GM23338 (cell line): ENCODE results near the gene ESPNL. TPM values are rescaled to one million over a fixed set of nuclear protein-coding genes. Genes with fewer than 3 reads are reported as not detected.
A peak's percentile ranks its signal among the peaks of the same experiment; 100 is the strongest.

ENCODE experiments used
- ATAC-seq: fragments of 200-7000 bp; cut with Tn5 transposase; 3 replicates; pipeline ENCODE4 v1.9.1; 2020
- DNase-seq: peaks from one replicate; pipeline ENCODE4 v3.0.0-alpha.2; 2015; ENCODE audit warnings: low spot score
- H2AFZ ChIP-seq: fragments of 200-600 bp; sonication (generic); 2 replicates; pipeline ENCODE4 v1.8.0; 2016; ENCODE audit warnings: antibody characterized with exemption, mild to moderate bottlenecking, moderate library complexity
- H3F3A ChIP-seq: fragments of 200-600 bp; sonication (generic); replicated peaks from 2 replicates; pipeline ENCODE4 v1.8.0; 2017; ENCODE audit warnings: antibody characterized with exemption, mixed run types, low read depth
- H3K27ac ChIP-seq: fragments of 200-600 bp; sonication (generic); 2 replicates; pipeline ENCODE4 v1.6.1; 2016; ENCODE audit warnings: low read depth
- H3K27me3 ChIP-seq: fragments of 200-600 bp; sonication (generic); 2 replicates; pipeline ENCODE4 v1.8.0; 2016; ENCODE audit warnings: mild to moderate bottlenecking, mixed run types, moderate library complexity; ENCODE audit not compliant: insufficient read depth
- H3K36me3 ChIP-seq: fragments of 200-600 bp; sonication (generic); 2 replicates; pipeline ENCODE4 v1.8.0; 2016; ENCODE audit warnings: mild to moderate bottlenecking; ENCODE audit not compliant: insufficient read depth
- H3K4me1 ChIP-seq: fragments of 200-600 bp; sonication (generic); 2 replicates; pipeline ENCODE4 v1.8.0; 2016; ENCODE audit warnings: mild to moderate bottlenecking, moderate library complexity; ENCODE audit not compliant: insufficient read depth
- H3K4me2 ChIP-seq: fragments of 200-600 bp; sonication (generic); 2 replicates; pipeline ENCODE4 v1.7.1; 2017; ENCODE audit warnings: mixed run types
- H3K4me3 ChIP-seq: fragments of 200-600 bp; sonication (generic); 2 replicates; pipeline ENCODE4 v1.6.1; 2016; ENCODE audit warnings: mixed run types
- H3K79me2 ChIP-seq: fragments of 200-600 bp; sonication (generic); replicated peaks from 2 replicates; pipeline ENCODE4 v1.8.0; 2017; ENCODE audit warnings: mild to moderate bottlenecking; ENCODE audit not compliant: insufficient read depth
- H3K9me2 ChIP-seq: fragments of 200-600 bp; sonication (generic); 2 replicates; pipeline ENCODE4 v1.8.0; 2017; ENCODE audit not compliant: insufficient read depth
- H4K20me1 ChIP-seq: fragments of 200-600 bp; sonication (generic); replicated peaks from 2 replicates; pipeline ENCODE4 v1.8.0; 2017; ENCODE audit warnings: mild to moderate bottlenecking; ENCODE audit not compliant: insufficient read depth
- H3K27ac Mint-ChIP-seq: 2 replicates; pipeline ENCODE4 v1.8.0; 2020; ENCODE audit warnings: inconsistent platforms, mild to moderate bottlenecking, moderate library complexity, mixed read lengths
- H3K27me3 Mint-ChIP-seq: 3 replicates; pipeline ENCODE4 v1.8.0; 2022; ENCODE audit warnings: low read depth, mild to moderate bottlenecking, moderate library complexity, mixed read lengths, inconsistent platforms; ENCODE audit not compliant: insufficient read depth, poor library complexity
- H3K36me3 Mint-ChIP-seq: 3 replicates; pipeline ENCODE4 v1.8.0; 2021; ENCODE audit warnings: low read depth, mild to moderate bottlenecking, inconsistent platforms, moderate library complexity, mixed read lengths
- H3K4me1 Mint-ChIP-seq: 3 replicates; pipeline ENCODE4 v1.8.0; 2020; ENCODE audit warnings: mild to moderate bottlenecking, inconsistent platforms, mixed read lengths
- H3K4me3 Mint-ChIP-seq: 3 replicates; pipeline ENCODE4 v1.8.0; 2021; ENCODE audit warnings: moderate library complexity, mild to moderate bottlenecking, inconsistent platforms, mixed read lengths
- H3K9me3 Mint-ChIP-seq: 3 replicates; pipeline ENCODE4 v1.8.0; 2020; ENCODE audit warnings: moderate library complexity, mild to moderate bottlenecking, inconsistent platforms, mixed read lengths
- CREB1 ChIP-seq: fragments of 250-450 bp; sonication (Bioruptor Pico); IDR thresholded peaks from 2 replicates; pipeline ENCODE4 v1.5.0; 2020; ENCODE audit warnings: low read depth, mild to moderate bottlenecking, moderate library complexity
- EZH2 ChIP-seq: fragments of 200-600 bp; sonication (generic); IDR thresholded peaks from one replicate; pipeline ENCODE4 v1.8.0; 2017; ENCODE audit warnings: antibody characterized with exemption, mild to moderate bottlenecking, low read depth; ENCODE audit not compliant: unreplicated experiment
- EZH2phosphoT487 ChIP-seq: fragments of 200-600 bp; sonication (generic); IDR thresholded peaks from one replicate; pipeline ENCODE4 v1.8.1; 2018; ENCODE audit warnings: antibody characterized with exemption; ENCODE audit not compliant: unreplicated experiment
- JUNB ChIP-seq: IDR thresholded peaks from one replicate; pipeline ENCODE4 v1.6.1; 2016; ENCODE audit warnings: antibody characterized with exemption; ENCODE audit not compliant: unreplicated experiment
- NANOG ChIP-seq: IDR thresholded peaks from 2 replicates; pipeline ENCODE4 v1.6.1; 2016; ENCODE audit warnings: antibody characterized with exemption, borderline replicate concordance
- POLR2AphosphoS5 ChIP-seq: IDR thresholded peaks from 2 replicates; pipeline ENCODE4 v1.6.1; 2016; ENCODE audit warnings: antibody characterized with exemption, low read depth
- STAT1 ChIP-seq: IDR thresholded peaks from one replicate; pipeline ENCODE4 v1.6.1; 2016; ENCODE audit warnings: antibody characterized with exemption; ENCODE audit not compliant: unreplicated experiment
- ZNF114 ChIP-seq: fragments of 250-450 bp; sonication (Bioruptor Pico); IDR thresholded peaks from 2 replicates; pipeline ENCODE4 v1.5.0; 2020; ENCODE audit warnings: mild to moderate bottlenecking, moderate library complexity
- ZNF331 ChIP-seq: fragments of 250-450 bp; sonication (Bioruptor Pico); IDR thresholded peaks from 2 replicates; pipeline ENCODE4 v1.5.0; 2020; ENCODE audit warnings: low read depth, mild to moderate bottlenecking, moderate library complexity
- polyA plus RNA-seq: library from polyadenylated mRNA; unstranded; fragments of >200 nt; fragmentation: Nextera tagmentation; extraction: Ambion mirVana; gene quantifications from 2 replicates; pipeline ENCODE4 v1.2.1, GENCODE V29; 2016
- total RNA-seq: library from RNA; depleted of rRNA; stranded (reverse); fragments of >200 nt; shearing (Covaris generic); gene quantifications from 2 replicates; pipeline ENCODE4 v1.2.3, GENCODE V29; 2014
- TF ChIP-seq, protein P1 (sequence below): fragments of 250-450 bp; sonication (Bioruptor Pico); IDR thresholded peaks from 2 replicates; pipeline ENCODE4 v1.5.0; 2020; ENCODE audit warnings: mild to moderate bottlenecking, moderate library complexity
- TF ChIP-seq, protein P2 (sequence below): IDR thresholded peaks from 2 replicates; pipeline ENCODE4 v1.6.1; 2016; ENCODE audit warnings: antibody characterized with exemption
- TF ChIP-seq, protein P3 (sequence below), 2 experiments: fragments of 200-600 bp in 1 of 2; sonication (generic) in 1 of 2; conservative IDR thresholded peaks; 2 replicates each; pipeline versions ENCODE4 v1.5.1 to v1.6.1; 2016 to 2017; ENCODE audit warnings: antibody characterized with exemption in 2 of 2, low read depth in 2 of 2, mild to moderate bottlenecking in 2 of 2, moderate library complexity in 1 of 2
- TF ChIP-seq, protein P4 (sequence below): IDR thresholded peaks from one replicate; pipeline ENCODE4 v1.6.1; 2018; ENCODE audit warnings: antibody characterized with exemption; ENCODE audit not compliant: unreplicated experiment

ESPNL gene
- total and polyA plus RNA-seq, 2 experiments from 2014 or later, result 0.44 to 3.1 TPM

DNA sequence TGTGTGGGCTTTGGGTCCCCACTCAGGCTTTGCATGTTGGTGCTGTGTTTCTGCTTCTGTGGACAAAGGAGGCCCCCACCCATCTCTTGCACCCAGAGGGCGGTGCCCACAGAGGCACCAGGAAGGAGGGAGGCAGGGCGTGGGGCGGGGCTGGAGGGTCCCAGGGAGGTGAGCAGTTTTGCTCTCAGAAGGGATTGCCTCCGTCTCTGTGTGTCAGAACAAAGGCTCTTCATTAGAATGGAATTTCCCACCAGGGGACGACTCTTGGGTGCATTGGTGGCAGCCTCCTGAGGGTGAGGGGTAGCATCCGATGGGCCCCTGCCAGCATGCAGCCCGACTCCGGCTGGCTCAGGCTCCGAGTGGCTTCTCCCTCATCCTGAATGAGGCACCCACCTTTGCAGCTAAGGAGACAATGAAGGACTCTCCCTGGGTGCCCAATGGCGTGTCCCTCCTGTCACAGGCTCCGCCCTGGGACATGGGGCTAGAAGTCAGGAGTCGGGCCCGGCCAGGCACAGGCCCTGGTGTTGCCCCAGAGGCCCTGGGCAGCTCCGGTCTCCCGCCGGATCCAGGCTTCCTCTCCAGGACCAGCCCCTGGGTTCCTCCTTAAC is 51.6 kb downstream of the ESPNL start:
- no peaks in the 10 kb centered on the region for H3K36me3 ChIP-seq
- H2AFZ ChIP-seq, result peak overlapping the region; percentile 85
- DNase-seq (peak; percentile 53), ATAC-seq (peak; percentile 71)
- H3K79me2 ChIP-seq, result no peaks in the 10 kb centered on the region
- peaks cover 2% of the 10 kb centered on the region; the same call in 1 of the 2 replicates for H3K27me3 ChIP-seq
- H3K4me2 ChIP-seq, result no peak overlapping the region
- H3K27ac ChIP-seq, result no peak overlapping the region
- peaks cover 8% of the 10 kb centered on the region for H3K4me1 Mint-ChIP-seq
- no peaks in the 10 kb centered on the region; the same call in 1 of the 2 replicates for H3K4me1 ChIP-seq
- H3K9me2 ChIP-seq, result no peaks in the 10 kb centered on the region
- no peaks in the 10 kb centered on the region for H3F3A ChIP-seq
- no peak overlapping the region for H3K27ac Mint-ChIP-seq
- no peak overlapping the region for H3K4me3 ChIP-seq
- H3K27me3 Mint-ChIP-seq, result peaks cover 8% of the 10 kb centered on the region
- TF ChIP-seq ZNF114 (CRISPR knock-in tag), result no peak
- TF ChIP-seq, protein P1, sequence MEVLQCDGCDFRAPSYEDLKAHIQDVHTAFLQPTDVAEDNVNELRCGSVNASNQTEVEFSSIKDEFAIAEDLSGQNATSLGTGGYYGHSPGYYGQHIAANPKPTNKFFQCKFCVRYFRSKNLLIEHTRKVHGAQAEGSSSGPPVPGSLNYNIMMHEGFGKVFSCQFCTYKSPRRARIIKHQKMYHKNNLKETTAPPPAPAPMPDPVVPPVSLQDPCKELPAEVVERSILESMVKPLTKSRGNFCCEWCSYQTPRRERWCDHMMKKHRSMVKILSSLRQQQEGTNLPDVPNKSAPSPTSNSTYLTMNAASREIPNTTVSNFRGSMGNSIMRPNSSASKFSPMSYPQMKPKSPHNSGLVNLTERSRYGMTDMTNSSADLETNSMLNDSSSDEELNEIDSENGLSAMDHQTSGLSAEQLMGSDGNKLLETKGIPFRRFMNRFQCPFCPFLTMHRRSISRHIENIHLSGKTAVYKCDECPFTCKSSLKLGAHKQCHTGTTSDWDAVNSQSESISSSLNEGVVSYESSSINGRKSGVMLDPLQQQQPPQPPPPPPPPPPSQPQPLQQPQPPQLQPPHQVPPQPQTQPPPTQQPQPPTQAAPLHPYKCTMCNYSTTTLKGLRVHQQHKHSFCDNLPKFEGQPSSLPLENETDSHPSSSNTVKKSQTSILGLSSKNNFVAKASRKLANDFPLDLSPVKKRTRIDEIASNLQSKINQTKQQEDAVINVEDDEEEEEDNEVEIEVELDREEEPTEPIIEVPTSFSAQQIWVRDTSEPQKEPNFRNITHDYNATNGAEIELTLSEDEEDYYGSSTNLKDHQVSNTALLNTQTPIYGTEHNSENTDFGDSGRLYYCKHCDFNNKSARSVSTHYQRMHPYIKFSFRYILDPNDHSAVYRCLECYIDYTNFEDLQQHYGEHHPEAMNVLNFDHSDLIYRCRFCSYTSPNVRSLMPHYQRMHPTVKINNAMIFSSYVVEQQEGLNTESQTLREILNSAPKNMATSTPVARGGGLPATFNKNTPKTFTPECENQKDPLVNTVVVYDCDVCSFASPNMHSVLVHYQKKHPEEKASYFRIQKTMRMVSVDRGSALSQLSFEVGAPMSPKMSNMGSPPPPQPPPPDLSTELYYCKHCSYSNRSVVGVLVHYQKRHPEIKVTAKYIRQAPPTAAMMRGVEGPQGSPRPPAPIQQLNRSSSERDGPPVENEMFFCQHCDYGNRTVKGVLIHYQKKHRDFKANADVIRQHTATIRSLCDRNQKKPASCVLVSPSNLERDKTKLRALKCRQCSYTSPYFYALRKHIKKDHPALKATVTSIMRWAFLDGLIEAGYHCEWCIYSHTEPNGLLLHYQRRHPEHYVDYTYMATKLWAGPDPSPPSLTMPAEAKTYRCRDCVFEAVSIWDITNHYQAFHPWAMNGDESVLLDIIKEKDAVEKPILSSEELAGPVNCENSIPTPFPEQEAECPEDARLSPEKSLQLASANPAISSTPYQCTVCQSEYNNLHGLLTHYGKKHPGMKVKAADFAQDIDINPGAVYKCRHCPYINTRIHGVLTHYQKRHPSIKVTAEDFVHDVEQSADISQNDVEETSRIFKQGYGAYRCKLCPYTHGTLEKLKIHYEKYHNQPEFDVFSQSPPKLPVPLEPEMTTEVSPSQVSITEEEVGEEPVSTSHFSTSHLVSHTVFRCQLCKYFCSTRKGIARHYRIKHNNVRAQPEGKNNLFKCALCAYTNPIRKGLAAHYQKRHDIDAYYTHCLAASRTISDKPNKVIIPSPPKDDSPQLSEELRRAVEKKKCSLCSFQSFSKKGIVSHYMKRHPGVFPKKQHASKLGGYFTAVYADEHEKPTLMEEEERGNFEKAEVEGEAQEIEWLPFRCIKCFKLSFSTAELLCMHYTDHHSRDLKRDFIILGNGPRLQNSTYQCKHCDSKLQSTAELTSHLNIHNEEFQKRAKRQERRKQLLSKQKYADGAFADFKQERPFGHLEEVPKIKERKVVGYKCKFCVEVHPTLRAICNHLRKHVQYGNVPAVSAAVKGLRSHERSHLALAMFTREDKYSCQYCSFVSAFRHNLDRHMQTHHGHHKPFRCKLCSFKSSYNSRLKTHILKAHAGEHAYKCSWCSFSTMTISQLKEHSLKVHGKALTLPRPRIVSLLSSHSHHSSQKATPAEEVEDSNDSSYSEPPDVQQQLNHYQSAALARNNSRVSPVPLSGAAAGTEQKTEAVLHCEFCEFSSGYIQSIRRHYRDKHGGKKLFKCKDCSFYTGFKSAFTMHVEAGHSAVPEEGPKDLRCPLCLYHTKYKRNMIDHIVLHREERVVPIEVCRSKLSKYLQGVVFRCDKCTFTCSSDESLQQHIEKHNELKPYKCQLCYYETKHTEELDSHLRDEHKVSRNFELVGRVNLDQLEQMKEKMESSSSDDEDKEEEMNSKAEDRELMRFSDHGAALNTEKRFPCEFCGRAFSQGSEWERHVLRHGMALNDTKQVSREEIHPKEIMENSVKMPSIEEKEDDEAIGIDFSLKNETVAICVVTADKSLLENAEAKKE (CRISPR knock-in tag), result no peak
- TF ChIP-seq, protein P2, sequence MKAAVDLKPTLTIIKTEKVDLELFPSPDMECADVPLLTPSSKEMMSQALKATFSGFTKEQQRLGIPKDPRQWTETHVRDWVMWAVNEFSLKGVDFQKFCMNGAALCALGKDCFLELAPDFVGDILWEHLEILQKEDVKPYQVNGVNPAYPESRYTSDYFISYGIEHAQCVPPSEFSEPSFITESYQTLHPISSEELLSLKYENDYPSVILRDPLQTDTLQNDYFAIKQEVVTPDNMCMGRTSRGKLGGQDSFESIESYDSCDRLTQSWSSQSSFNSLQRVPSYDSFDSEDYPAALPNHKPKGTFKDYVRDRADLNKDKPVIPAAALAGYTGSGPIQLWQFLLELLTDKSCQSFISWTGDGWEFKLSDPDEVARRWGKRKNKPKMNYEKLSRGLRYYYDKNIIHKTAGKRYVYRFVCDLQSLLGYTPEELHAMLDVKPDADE, result no peak
- no peak for TF ChIP-seq EZH2
- TF ChIP-seq ZNF331 (CRISPR knock-in tag), result no peak
- TF ChIP-seq POLR2AphosphoS5, result no peak
- no peak for TF ChIP-seq CREB1 (CRISPR knock-in tag)
- TF ChIP-seq EZH2phosphoT487, result no peak
- no peak for TF ChIP-seq STAT1
- TF ChIP-seq, protein P3, sequence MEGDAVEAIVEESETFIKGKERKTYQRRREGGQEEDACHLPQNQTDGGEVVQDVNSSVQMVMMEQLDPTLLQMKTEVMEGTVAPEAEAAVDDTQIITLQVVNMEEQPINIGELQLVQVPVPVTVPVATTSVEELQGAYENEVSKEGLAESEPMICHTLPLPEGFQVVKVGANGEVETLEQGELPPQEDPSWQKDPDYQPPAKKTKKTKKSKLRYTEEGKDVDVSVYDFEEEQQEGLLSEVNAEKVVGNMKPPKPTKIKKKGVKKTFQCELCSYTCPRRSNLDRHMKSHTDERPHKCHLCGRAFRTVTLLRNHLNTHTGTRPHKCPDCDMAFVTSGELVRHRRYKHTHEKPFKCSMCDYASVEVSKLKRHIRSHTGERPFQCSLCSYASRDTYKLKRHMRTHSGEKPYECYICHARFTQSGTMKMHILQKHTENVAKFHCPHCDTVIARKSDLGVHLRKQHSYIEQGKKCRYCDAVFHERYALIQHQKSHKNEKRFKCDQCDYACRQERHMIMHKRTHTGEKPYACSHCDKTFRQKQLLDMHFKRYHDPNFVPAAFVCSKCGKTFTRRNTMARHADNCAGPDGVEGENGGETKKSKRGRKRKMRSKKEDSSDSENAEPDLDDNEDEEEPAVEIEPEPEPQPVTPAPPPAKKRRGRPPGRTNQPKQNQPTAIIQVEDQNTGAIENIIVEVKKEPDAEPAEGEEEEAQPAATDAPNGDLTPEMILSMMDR (conservative IDR thresholded peaks at IDR 0.05; ENCODE audit: low read depth in 2 of 2), result no peak
- TF ChIP-seq NANOG, result no peak
- TF ChIP-seq JUNB, result no peak
- TF ChIP-seq, protein P4, sequence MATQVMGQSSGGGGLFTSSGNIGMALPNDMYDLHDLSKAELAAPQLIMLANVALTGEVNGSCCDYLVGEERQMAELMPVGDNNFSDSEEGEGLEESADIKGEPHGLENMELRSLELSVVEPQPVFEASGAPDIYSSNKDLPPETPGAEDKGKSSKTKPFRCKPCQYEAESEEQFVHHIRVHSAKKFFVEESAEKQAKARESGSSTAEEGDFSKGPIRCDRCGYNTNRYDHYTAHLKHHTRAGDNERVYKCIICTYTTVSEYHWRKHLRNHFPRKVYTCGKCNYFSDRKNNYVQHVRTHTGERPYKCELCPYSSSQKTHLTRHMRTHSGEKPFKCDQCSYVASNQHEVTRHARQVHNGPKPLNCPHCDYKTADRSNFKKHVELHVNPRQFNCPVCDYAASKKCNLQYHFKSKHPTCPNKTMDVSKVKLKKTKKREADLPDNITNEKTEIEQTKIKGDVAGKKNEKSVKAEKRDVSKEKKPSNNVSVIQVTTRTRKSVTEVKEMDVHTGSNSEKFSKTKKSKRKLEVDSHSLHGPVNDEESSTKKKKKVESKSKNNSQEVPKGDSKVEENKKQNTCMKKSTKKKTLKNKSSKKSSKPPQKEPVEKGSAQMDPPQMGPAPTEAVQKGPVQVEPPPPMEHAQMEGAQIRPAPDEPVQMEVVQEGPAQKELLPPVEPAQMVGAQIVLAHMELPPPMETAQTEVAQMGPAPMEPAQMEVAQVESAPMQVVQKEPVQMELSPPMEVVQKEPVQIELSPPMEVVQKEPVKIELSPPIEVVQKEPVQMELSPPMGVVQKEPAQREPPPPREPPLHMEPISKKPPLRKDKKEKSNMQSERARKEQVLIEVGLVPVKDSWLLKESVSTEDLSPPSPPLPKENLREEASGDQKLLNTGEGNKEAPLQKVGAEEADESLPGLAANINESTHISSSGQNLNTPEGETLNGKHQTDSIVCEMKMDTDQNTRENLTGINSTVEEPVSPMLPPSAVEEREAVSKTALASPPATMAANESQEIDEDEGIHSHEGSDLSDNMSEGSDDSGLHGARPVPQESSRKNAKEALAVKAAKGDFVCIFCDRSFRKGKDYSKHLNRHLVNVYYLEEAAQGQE, result no peak
- H3K36me3 Mint-ChIP-seq, result no peaks in the 10 kb centered on the region
- H3K9me3 Mint-ChIP-seq, result peaks cover 3% of the 10 kb centered on the region; the same call in 2 of the 3 replicates
- no peak overlapping the region for H3K4me3 Mint-ChIP-seq
- no peaks in the 10 kb centered on the region for H4K20me1 ChIP-seq
